ENCODE data around the gene DCAF4. TPM values are rescaled to one million over a fixed set of nuclear protein-coding genes. Genes with fewer than 3 reads are reported as not detected.

DCAF4 gene
- total RNA-seq, 1 donor from 2014 or later, result 6.9 TPM

- H3K27me3 ChIP-seq (ENCODE audit: low read depth), result no peaks in the 10 kb centered on the region
- H3K36me3 ChIP-seq, result peaks cover 79% of the 10 kb centered on the region
- H3K4me3 ChIP-seq, result no peak overlapping the region
- H3K4me1 ChIP-seq, result no peaks in the 10 kb centered on the region
- intact Hi-C loops (cut with micrococcal nuclease), result no loop called here
- TF ChIP-seq, protein P1, sequence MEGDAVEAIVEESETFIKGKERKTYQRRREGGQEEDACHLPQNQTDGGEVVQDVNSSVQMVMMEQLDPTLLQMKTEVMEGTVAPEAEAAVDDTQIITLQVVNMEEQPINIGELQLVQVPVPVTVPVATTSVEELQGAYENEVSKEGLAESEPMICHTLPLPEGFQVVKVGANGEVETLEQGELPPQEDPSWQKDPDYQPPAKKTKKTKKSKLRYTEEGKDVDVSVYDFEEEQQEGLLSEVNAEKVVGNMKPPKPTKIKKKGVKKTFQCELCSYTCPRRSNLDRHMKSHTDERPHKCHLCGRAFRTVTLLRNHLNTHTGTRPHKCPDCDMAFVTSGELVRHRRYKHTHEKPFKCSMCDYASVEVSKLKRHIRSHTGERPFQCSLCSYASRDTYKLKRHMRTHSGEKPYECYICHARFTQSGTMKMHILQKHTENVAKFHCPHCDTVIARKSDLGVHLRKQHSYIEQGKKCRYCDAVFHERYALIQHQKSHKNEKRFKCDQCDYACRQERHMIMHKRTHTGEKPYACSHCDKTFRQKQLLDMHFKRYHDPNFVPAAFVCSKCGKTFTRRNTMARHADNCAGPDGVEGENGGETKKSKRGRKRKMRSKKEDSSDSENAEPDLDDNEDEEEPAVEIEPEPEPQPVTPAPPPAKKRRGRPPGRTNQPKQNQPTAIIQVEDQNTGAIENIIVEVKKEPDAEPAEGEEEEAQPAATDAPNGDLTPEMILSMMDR (IDR thresholded peaks at IDR 0.05; ENCODE audit: borderline replicate concordance), result no peak
- no peak overlapping the region for H3K27ac ChIP-seq (replicated peaks)
- no peaks in the 10 kb centered on the region for H3K9me3 ChIP-seq (replicated peaks)
- no peak for DNase-seq
These were observed 56.0 kb downstream of the DCAF4 start for GRCh38 chr14:72982146-72982708.

GRCh38 chr14:72986214-72986613 lies 60.0 kb downstream of the DCAF4 start:
- Histone ChIP-seq H3K4me1 (no peaks in the 10 kb centered on the region), H3K27me3 (ENCODE audit: low read depth) (no peaks in the 10 kb centered on the region), H3K4me3 (no peak overlapping the region), H3K27ac (replicated peaks) (no peak overlapping the region), H3K9me3 (replicated peaks) (no peaks in the 10 kb centered on the region), H3K36me3 (peaks cover 78% of the 10 kb centered on the region)
- no peak for DNase-seq
- TF ChIP-seq, protein P1 (IDR thresholded peaks at IDR 0.05; ENCODE audit: borderline replicate concordance), result no peak
- intact Hi-C loops (cut with micrococcal nuclease), result no loop called here

DNA sequence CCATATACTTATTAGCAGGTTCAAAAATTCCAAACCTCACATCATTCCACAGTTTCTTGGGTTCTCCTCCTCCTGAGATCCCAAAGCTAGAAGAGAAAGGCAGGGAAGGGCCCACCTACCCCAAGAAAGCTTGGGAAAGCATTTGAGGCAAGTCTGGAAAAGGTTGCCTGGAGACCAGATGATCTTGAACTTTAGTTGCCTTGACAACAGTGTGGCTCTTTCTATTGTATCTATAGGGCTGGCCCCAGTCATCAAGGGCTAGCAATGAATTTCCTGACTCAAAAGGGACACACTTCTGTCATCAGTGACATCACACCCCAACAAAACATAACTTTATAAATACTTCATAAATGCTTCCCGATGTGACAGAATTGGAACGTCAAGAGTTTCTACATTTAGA lies 60.6 kb downstream of the DCAF4 start:
- H3K9me3 ChIP-seq (replicated peaks), result no peaks in the 10 kb centered on the region
- H3K27me3 ChIP-seq (ENCODE audit: low read depth), result no peaks in the 10 kb centered on the region
- no peak overlapping the region for H3K27ac ChIP-seq (replicated peaks)
- TF ChIP-seq, protein P1 (IDR thresholded peaks at IDR 0.05; ENCODE audit: borderline replicate concordance), result no peak
- DNase-seq, result no peak
- peaks cover 78% of the 10 kb centered on the region for H3K36me3 ChIP-seq
- intact Hi-C loops (cut with micrococcal nuclease), result no loop called here
- H3K4me3 ChIP-seq, result no peak overlapping the region
- H3K4me1 ChIP-seq, result no peaks in the 10 kb centered on the region

DNA sequence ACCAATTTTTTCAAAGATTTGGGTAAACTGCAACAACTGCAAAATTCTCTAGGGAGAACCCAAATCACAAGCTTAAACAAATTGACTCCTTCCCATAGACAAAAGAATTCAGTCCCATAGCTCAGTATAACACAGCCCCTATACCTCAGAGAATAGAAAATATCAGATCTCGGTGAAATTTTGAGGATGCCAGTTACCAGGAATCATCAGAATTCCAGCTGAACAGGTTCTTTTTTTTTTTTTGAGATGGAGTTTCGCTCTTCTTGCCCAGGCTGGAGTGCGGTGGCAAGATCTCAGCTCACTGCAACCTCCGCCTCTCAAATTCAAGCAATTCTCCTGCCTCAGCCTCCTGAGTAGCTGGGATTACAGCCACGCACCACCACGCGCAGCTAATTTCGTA lies 63.9 kb downstream of the DCAF4 start:
- intact Hi-C loops (cut with micrococcal nuclease), result no loop called here
- Histone ChIP-seq H3K4me3 (no peak overlapping the region), H3K9me3 (replicated peaks) (no peaks in the 10 kb centered on the region), H3K27ac (replicated peaks) (no peak overlapping the region), H3K4me1 (no peaks in the 10 kb centered on the region), H3K27me3 (ENCODE audit: low read depth) (no peaks in the 10 kb centered on the region), H3K36me3 (peaks cover 82% of the 10 kb centered on the region)
- TF ChIP-seq, protein P1 (IDR thresholded peaks at IDR 0.05; ENCODE audit: borderline replicate concordance), result no peak
- DNase-seq, result no peak

DNA sequence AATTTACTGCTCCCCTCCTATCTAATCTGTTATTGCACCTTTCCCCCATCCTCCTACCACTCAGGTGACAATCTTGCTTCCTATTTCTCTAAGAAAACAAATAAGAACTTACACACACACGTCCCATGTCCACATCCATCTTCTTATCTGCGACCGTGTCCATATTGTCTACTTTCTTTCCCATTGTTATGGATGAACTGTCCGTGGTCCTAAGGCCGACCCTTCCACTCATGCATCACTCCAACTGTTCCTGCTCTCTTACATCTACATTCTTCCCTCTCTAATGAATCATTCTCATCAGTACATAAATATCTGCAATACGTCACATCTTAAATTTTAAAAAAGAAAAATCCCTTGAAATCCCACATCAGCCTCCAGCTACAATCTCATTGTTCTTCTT lies 70.7 kb downstream of the DCAF4 start:
- peaks cover 53% of the 10 kb centered on the region for H3K36me3 ChIP-seq
- H3K27me3 ChIP-seq (ENCODE audit: low read depth), result no peaks in the 10 kb centered on the region
- H3K27ac ChIP-seq (replicated peaks), result no peak overlapping the region

More for the DNA sequence above, 70.7 kb downstream of the DCAF4 start:
- Histone ChIP-seq H3K4me1 (no peaks in the 10 kb centered on the region), H3K4me3 (no peak overlapping the region), H3K9me3 (replicated peaks) (no peaks in the 10 kb centered on the region)
- DNase-seq, result no peak
- TF ChIP-seq, protein P1 (IDR thresholded peaks at IDR 0.05; ENCODE audit: borderline replicate concordance), result no peak
- intact Hi-C loops (cut with micrococcal nuclease), result no loop called here
